ENCODE results near the gene GPR89B.
"Not testable (repeated sequence)": the region's sequence is repeated elsewhere in the genome, so short reads cannot be mapped to it uniquely, and the experiment has no call there.

GPR89B gene

DNA sequence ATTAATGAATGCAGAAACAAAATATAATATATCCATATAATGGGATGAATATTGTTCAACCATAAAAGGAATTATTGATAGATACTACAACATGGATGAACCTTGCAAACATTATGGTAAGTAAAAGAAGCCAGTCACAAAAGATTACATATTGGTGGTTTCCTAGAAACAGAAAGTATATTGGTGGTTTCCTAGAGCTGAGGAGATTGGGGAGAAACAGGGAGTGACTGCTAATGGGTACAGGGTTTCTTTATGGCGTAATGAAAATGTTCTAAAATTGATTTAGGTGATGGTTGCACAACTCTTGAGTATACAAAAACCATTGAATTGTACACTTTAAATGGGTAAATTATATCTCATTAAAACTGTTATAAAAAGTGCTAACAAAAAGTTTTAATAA, 14.3 kb downstream of the GPR89B start:
- not testable (repeated sequence) for DNase-seq

DNA sequence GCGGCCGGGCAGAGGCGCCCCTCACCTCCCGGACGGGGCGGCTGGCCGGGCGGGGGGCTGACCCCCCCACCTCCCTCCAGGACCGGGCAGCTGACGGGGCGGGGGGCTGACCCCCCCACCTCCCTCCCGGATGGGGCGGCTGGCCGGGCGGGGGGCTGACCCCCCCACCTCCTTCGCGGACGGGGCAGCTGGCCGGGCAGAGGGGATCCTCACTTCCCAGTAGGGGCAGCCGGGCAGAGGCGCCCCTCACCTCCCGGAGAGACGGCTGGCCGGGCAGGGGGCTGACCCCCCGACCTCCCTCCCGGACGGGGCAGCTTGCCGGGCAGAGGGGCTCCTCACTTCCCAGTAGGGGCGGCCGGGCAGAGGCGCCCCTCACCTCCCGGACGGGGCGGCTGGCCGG, 21.3 kb downstream of the GPR89B start:
- DNase-seq: not testable (repeated sequence)

DNA sequence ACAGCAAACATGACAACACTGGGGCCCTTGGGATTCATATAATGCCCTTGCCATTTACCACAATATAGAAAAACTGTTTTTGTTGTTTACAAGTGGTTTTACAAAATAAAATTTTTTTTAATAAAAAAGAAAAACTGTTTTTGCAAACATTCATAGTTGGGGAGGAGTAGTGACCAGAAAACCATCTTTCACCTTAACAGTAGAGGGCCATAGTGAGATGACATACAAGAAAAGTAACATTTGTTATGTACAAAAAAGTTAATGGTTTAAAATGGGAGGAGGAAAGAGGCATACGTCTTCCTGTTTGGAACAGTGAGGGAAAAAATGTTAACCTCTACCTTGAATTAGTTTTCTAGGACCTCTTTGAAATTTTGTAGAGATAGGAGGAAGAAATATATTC, 30.7 kb downstream of the GPR89B start:
- not testable (repeated sequence) for DNase-seq

DNA sequence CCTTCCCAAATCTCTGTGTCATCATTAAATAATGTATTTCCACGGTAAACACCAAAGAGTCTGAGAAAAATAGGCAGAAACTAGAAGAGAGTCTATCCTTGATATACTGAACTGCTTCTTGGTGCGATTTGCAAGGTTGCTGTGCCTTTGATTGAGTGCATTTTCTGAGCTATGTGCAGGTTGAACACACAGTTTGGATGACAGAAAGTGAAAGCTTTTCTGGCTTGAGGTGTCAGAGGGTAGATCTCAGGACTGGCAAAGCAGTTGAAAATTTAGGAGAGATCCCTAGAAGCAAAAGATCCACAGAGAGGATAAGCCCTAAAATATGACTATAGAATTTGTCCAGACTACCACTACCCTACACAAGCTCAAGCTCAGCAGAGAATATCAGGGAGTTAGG, 31.5 kb downstream of the GPR89B start:
- DNase-seq: not testable (repeated sequence)

DNA sequence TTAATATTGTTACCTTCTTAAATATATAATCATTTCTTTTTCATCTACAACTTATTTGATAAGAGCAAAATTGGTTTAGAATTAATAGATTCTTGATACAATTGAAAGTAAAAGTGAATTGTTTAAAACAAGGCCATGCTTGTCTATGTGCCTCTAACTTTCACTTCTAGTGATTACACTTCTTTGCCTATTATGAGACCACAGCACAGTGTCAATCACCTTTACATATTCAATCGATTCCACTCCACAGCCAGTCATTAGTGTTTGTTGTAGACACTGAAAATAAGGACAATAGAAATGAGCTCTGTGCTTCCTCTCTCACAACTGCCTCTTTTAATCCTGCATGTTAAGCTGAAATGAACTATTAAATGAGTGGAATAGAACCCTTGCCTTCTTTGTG, 36.4 kb downstream of the GPR89B start:
- not testable (repeated sequence) for DNase-seq

DNA sequence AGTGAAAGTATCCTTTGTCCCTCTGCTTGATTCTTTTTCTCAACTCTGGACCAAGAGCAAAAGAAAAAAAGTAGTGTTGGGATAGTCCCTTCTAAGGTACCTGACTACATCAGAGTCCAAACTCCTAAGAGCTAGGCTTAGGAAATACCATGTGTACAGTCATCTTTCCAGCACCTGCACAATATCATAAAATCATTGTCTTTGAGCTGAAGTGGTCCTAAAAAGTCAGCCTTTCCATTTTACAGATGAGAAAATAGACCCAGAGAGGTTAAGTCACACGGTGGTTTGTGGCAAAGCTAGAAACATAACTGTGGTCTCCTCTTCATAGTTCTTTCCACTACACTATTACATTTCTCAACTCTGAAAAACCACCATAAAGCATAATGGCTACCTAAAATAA, 38.4 kb downstream of the GPR89B start:
- not testable (repeated sequence) for DNase-seq

DNA sequence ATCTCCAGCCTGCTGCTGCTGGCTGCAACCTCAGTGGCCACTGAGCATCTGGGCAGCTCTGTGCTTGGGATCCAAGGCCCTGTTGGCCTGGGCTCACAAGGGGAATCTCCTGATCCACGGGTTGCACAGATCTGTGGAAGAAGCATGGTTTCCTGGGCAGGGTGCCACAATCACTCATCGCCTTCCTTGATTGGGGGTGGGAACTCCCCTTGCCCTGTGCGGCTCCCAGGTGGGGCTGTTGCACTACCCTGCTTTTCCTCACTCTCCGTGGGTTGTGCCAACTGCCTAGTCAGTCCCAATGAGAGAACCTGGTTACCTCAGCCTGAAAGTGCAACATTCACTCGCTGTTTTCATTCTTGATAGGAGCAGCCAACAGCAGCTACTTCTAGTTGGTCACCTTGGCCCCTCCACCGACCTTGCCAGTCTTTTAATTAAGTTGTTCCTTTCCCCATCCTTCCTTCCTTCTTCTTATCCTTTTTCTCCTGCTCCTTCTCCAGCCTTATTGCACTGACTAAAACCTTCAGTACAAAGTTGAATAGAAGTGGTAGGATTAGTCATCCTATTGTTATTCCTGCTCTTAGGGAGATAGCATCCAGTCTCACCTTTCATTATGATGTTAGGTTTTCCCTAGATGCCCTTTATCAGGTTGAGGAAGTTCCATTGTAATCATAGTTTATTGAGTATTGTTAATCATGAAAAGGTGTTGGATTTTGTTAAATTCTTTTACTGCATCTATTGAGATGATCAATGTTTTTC, 50.9 kb downstream of the GPR89B start:
- DNase-seq: not testable (repeated sequence)

DNA sequence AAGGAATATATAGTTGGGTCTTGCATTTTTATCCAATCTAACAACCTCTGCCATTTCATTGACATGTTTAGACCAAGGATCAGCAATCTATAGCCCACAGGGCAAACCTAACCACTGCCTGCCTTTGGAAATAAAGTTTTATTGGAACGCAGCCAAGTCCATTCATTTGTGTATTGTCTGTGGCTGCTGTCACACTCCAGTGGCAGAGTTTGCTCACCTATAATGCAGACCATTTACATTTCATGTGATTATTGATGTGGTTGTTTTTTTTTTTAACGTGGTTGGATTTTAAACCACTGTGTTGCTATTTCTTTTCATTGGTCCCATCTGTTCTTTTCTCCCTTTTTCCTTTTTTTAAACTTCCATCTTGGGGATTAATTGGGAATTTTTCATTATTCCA, 57.2 kb downstream of the GPR89B start:
- not testable (repeated sequence) for DNase-seq

DNA sequence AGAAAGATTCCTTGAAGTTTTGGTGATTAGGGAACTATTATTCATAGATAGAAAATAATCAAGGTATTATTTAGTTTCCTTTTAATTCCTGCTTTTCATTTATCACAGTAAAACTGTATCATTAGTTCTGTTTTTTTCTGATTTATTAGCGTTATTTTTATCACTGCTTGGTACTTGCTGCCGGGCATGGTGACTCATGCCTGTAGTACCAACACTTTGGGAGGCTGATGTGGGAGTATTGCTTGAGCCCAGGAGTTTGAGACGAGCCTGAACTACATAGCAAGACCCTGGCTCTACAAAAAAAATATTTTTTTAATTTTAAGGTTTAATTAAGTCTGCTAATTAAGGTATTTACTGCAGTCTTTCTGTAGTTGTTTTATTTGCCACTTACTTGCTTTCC, 59.7 kb downstream of the GPR89B start:
- not testable (repeated sequence) for DNase-seq

DNA sequence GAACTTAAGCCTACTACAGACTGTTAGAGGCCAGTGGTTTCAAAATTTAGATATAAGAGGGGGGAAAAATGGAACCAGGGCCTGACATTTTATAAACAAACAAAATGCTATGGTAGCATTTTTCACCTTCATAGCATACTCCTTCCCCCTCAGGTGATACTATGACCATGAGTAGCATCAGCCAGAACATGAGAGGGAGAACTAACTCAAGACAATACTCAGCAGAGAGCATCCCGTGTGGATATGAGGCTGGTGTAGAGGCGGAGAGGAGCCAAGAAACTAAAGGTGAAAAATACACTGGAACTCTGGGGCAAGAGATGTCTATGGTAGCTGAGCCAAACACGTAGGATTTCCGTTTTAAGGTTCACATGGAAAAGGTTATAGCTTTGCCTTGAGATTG, 64.7 kb downstream of the GPR89B start:
- not testable (repeated sequence) for DNase-seq

DNA sequence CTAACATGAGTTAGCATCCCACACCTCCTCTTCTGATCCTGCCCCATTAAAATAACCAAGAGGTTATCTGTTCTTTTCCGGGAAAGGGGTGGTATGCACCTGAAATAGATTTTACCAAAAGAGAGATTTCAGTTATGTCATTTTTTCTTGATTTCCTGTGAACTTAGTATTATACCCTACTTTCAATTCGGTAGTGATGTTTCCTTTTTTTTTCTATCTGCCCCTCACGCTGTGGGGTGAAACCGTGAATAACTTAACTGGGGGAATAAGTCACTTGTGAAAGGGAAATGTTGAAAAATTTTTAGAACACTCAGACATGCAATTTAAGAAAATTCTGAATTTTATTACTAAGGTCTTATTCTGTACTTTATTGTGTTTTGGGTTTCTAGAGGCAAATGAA, 65.2 kb downstream of the GPR89B start:
- DNase-seq: not testable (repeated sequence)

DNA sequence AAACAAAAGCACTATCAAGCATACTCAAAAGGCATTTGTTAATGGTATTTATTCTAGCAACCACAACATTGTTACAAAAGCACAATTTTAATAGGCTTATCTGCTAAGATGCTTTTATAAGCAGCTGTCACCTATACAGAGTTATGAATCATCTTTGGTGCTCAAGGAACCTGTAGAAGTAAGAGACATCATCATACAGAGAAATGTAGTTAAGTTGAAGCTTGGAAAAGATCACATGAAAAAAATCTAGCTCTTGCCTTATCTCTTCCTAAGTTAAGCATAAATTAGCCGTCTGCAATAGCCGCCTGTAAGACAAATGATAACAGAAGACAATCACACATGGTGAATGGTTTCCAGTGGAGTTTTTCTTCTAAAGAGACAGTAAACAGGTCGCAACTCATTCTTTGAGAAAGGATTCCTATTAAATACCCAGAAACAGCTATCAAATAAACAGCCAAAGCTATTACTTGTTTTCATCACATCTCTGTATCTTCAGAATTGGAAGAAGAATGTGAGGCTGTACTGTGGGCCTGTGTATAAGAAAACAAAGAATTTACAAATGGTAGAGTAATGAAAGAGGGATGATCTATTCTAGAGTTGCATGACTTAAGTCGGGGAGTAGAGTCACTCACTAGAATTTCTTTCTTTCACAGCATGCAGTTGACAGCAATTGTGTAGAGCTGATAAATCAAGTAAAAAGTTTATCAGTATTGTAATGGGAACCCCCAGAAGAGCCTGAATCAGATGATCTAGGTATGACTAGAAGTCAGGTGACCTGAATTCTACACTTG, 65.8 kb downstream of the GPR89B start:
- not testable (repeated sequence) for DNase-seq

DNA sequence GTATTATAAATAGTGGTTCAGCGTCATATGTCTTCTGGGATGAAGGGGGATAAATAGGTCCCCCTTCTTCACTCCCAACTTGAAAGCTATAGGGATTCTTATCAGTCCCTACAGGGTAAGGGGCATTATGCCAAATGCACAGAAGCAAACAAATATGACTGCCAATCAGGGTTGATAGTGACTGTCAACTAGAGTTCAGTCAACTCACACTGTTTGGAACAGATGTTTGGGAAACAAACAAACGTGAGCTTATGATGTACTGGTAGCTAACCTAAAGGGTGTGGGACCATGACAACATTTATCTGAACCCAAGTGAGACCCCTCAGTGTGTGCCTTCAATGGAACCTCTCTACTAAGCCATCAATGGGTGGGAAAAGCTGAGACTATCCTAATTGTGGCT, 67.9 kb downstream of the GPR89B start:
- DNase-seq: not testable (repeated sequence)

DNA sequence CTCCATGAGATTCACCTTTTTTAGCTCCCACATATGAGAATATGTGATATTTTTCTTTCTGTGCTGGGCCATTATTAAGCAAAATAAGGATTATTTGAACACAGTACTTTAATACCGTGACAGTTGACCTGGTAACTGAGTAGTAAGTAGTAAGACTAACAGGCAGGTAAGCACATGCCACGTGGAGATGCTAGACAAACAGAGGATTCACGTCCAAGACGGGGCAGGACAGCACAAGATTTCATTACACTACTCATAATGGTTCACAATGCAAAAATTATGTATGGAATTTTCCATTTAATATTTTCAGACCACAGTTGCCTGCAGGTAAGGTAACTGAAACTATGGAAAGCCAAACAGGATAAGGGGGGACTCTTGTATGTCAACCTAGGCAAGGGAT, 79.5 kb downstream of the GPR89B start:
- DNase-seq: not testable (repeated sequence)

DNA sequence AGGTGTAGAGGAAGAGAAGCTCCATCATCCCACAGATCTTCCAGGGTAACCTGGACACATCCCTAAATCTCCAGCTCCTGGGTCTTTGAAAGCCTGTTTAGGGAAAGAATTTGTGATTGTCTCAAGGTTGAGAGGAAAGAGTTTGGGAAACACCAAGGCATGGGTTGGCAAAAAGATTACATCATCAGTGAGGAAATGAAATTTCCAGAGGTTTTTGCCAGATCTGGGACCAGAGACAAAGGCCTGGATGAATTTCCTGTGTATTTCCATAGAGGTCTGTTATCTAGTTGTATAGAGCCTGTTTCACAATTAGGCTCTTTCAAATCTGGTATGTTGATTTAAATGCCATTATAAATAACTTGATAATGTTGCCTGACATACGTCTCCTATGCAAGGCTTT, 82.3 kb downstream of the GPR89B start:
- DNase-seq: no peak

DNA sequence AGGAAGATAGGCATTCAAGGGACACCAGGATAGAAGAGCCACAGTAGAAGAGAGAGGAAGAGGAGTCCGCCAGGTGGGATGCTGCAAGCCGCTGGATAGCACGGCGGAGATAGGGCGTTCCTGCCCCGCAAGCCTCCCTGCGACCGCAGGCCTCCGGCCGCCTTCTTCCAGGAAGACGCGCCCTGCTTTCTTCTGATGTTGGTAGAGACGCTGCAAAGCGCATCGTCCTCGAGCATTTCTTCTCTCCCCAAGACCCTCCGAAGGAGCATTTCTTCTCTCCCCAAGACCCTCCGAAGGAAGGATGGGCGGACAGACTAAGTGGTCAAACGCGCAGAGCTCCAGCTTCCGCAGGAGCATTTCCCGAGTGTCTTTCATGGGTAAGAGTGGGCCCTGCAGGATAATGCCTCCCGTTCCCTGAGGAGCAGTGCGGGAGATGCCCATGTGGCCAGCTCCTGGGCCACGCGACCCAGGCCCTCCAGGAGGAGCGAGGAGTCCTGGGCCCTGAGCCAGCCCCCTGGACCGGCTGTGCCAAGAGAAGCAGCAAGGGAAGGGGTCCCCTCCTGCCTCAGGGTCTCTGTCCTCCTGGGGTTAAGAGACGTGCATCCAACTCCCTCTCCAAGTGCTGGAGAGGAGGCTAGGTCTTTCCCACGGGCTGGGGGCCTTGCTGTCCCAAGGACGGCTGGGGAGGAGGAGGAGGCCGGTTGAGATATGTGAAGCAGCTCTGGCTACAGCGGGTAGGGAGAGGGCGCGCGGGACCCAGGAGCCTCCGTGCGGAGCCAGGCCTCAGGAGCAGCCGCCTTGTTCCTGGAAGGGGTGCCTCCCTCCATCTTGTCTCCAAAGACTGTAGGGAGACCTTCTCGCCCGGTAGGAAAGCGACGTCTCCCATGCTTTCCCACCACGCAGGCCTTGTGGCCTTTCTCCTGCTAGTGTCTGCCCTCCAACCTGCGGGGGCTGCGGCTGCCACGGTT, 85.2 kb downstream of the GPR89B start:
- DNase-seq: not testable (repeated sequence)

DNA sequence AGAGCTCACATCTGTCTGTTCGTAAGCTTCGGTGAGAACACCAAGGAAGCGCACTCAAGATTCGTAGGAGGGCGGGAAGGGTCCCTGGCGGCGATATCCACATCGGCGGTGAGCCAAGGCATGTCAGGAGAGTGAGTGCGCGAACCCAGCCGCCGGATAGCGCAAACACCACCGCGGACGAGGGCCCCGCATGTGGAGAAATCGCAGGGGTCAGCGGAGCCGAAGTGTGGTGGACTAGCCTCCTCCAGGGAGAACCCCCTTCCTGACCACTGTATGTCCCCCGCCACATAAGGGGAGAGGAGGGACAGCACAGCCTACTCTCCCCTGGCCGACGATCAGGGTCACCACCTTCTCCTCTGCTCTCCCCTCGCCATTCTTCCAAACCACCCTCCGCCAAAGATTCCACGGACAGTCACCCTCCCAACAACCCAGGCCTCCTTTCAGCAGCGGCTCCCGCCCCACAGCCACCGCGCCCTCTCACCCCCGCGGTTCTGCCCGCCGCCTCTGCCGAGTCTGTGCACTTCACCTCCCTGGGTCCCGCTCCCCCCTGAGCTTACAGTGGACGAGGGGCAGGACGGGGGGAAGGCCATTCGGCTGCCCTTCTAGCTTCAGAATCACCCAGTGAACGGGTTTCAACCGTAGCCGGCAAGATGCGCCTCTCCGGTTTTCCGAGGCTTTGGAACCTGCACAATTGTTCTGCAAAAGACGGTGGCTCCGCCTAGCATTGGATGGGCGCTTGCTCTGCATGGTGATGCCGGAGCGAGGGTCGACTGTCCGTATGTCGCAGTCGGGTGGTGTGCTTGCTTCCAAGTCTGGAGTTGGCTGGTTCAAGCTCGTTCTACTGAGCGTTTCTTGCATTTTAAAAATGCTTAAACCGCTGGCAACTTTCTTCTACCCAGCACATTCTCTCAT, 86.3 kb downstream of the GPR89B start:
- DNase-seq: not testable (repeated sequence)

DNA sequence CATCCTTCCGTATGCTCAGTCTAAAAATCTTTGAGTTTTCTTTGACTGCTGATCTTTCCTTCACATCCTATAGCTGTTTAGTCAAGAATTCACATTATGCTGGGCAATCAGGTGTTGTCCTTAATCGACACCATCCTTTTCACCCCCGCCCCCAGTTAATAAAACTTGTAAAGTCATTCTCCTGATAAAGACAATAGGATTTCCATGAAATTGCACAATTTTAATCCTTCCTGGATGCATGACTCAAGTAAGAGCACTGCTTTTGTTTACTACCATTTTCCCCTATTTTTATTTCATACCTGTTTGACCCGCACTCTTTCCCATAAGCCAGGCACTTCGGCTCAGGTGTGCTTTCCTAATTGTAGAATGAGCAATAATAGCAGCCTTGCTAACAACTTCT, 96.7 kb downstream of the GPR89B start:
- not testable (repeated sequence) for DNase-seq

DNA sequence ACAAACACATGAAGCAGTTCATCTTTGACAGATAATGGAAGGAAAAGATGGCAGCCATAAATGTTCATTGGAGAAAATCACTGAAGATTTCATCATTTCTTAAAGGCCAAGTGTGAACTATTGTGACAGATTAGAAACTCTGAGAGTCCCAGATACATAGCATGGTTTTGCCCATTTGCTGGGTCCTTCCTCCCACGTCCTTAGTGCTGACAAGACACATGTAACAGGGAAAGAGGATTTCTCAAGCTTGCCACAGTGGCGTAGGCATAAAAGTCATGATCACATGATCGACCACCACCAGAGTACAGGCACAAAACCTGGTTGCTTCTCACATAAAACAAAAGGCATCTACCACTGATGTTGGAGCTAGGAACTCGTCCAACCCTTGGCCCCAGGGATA, 98.8 kb downstream of the GPR89B start:
- DNase-seq: not testable (repeated sequence)

DNA sequence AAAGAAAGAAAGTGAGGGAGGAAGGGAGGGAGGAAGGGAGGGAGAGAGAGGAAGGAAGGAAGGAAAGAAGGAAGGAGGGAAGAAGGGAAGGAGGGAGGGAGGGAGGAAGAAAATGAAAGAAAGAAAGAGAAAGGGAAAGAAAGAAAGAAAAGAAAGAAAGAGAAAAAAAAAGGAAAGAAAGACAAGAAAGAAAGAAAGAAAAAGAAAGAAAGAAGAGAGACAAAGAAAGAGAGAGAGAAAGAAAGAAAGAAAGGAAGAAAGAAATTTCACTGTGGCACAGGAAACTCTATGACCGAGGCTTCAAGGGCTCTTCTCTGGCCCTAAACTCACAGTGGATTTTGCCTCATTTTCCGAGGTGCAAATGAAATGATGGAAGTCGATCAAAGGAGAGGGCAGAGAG, 104.0 kb downstream of the GPR89B start:
- DNase-seq: not testable (repeated sequence)

DNA sequence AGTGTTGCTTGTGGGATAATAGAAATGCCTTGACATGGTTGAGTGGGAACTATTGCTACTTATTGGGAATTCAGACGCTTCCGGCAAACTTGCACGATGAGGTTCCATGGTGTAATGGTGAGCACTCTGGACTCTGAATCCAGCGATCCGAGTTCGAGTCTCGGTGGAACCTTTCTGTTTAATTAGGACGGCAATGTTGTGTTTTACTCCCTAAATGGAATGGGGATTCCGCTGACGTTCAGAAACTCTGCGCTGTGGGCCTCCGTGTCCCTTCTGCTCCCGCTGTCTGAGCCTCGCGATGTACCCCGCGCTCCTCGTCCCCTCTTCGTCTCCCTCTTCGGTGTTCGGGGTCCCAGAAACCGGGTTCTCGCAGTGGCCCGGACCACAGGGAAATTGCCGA, 104.5 kb downstream of the GPR89B start:
- DNase-seq: not testable (repeated sequence)

DNA sequence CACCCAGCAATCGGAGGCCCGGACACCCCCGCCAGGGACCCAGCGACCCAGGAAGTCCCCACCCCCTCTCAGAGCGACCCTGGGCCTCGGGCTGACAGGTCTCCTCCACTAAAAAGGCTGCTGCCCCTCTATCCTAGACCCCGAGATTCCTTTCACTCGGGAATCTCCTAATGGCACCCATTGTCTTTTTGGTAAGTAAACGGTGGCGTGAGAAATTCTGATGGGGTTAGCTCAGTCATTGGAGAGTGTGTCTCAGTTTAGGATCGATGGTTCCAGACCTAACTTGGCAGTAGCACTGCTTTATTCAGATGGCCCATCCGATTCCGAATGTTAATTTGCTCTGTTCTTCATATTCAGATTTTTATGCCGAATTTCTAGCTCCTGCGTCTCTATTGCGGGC, 104.9 kb downstream of the GPR89B start:
- not testable (repeated sequence) for DNase-seq
